ENCODE measurements around the gene ABL1. TPM values are rescaled to one million over a fixed set of nuclear protein-coding genes. Genes with fewer than 3 reads are reported as not detected.
"Not testable (repeated sequence)": the region's sequence is repeated elsewhere in the genome, so short reads cannot be mapped to it uniquely, and the experiment has no call there.

ABL1 gene
- total RNA-seq, 1 experiment from 2014 or later, result 78.6 TPM

DNA sequence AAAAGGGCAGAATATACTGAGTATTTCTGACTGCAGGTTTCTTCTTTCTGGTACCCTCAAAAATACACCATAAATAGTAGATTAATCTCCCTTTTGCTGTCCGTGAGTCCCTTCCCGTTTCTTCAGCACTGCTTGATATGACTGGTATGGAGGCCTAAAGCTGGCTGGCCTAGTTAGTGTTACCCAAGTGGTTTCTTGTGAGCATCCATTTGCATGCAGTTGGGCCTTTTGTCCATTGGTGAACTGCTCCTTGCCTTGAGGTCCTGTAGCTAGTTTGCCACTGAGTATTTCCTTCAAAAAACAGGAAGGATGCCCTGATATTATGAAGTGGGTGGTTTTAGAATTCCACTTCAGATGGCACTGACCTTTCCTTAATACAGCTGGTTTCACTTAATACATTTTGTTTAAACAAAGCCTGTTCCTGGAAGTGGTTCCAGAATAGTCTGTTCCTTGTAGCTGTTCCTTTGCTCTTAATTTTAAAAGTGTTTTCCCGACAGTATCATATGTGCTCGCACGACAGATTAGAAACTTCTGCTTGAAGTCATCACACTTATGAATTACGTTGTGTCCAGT lies 40.0 kb upstream of the ABL1 start:
- no peak overlapping the region for H3K4me3 ChIP-seq (ENCODE audit: low read depth, low read length, poor library complexity, severe bottlenecking)
- DNase-seq (ENCODE audit: low spot score), result no peak
- H3K36me3 ChIP-seq (ENCODE audit: insufficient read depth, low read length, poor library complexity, severe bottlenecking), result no peaks in the 10 kb centered on the region
- H3K27me3 ChIP-seq (replicated peaks; ENCODE audit: insufficient read depth, low read depth, low read length, poor library complexity), result no peaks in the 10 kb centered on the region
- no TSS peak for BruUV-seq (replicated peaks)
- no peak for TF ChIP-seq EZH2 (IDR thresholded peaks at IDR 0.05; ENCODE audit: borderline replicate concordance, low read depth, low read length, poor library complexity, severe bottlenecking)
- TF ChIP-seq, protein P1, sequence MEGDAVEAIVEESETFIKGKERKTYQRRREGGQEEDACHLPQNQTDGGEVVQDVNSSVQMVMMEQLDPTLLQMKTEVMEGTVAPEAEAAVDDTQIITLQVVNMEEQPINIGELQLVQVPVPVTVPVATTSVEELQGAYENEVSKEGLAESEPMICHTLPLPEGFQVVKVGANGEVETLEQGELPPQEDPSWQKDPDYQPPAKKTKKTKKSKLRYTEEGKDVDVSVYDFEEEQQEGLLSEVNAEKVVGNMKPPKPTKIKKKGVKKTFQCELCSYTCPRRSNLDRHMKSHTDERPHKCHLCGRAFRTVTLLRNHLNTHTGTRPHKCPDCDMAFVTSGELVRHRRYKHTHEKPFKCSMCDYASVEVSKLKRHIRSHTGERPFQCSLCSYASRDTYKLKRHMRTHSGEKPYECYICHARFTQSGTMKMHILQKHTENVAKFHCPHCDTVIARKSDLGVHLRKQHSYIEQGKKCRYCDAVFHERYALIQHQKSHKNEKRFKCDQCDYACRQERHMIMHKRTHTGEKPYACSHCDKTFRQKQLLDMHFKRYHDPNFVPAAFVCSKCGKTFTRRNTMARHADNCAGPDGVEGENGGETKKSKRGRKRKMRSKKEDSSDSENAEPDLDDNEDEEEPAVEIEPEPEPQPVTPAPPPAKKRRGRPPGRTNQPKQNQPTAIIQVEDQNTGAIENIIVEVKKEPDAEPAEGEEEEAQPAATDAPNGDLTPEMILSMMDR (conservative IDR thresholded peaks at IDR 0.05; ENCODE audit: low read depth, low read length), result no peak
- H3K4me1 ChIP-seq (ENCODE audit: insufficient read depth, low read length, poor library complexity, severe bottlenecking), result no peaks in the 10 kb centered on the region
- intact Hi-C loops (cut with micrococcal nuclease; ENCODE audit: unreplicated experiment), result no loop called here
- CTCF ChIA-PET, result no interaction called here
- peaks cover 2% of the 10 kb centered on the region for H3K9me3 ChIP-seq (ENCODE audit: low read depth, low read length, poor library complexity, severe bottlenecking)
- POLR2A ChIA-PET (ENCODE audit: low non-redundant PET), result no interaction called here
- H3K27ac ChIP-seq (ENCODE audit: low read depth, low read length, poor library complexity, severe bottlenecking), result no peak overlapping the region

DNA sequence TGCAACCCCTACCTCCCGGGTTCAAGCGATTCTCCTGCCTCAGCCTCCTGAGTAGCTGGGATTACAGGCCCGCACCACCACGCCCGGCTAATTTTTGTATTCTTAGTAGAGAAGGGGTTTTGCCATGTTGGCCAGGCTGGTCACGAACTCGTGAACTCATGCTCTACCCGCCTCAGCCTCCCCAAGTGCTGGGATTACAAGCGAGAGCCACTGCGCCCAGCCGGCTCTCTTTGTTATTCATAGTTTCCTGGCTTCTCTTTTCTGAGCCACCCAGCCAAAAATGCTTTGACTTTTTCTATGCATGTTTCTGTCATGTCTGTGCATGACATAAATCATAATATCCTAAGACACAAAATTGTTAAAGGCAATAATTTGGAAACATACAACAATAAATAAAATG lies 31.9 kb upstream of the ABL1 start:
- peaks cover 18% of the 10 kb centered on the region for H3K4me1 ChIP-seq (ENCODE audit: insufficient read depth, low read length, poor library complexity, severe bottlenecking)
- CTCF ChIA-PET; H3K4me3 ChIP-seq (ENCODE audit: low read depth, low read length, poor library complexity, severe bottlenecking); H3K27ac ChIP-seq (ENCODE audit: low read depth, low read length, poor library complexity, severe bottlenecking); H3K27me3 ChIP-seq (replicated peaks; ENCODE audit: insufficient read depth, low read depth, low read length, poor library complexity); H3K36me3 ChIP-seq (ENCODE audit: insufficient read depth, low read length, poor library complexity, severe bottlenecking); H3K9me3 ChIP-seq (ENCODE audit: low read depth, low read length, poor library complexity, severe bottlenecking); BruUV-seq (replicated peaks); intact Hi-C loops (cut with micrococcal nuclease; ENCODE audit: unreplicated experiment); DNase-seq (ENCODE audit: low spot score); POLR2A ChIA-PET (ENCODE audit: low non-redundant PET): not testable (repeated sequence)

DNA sequence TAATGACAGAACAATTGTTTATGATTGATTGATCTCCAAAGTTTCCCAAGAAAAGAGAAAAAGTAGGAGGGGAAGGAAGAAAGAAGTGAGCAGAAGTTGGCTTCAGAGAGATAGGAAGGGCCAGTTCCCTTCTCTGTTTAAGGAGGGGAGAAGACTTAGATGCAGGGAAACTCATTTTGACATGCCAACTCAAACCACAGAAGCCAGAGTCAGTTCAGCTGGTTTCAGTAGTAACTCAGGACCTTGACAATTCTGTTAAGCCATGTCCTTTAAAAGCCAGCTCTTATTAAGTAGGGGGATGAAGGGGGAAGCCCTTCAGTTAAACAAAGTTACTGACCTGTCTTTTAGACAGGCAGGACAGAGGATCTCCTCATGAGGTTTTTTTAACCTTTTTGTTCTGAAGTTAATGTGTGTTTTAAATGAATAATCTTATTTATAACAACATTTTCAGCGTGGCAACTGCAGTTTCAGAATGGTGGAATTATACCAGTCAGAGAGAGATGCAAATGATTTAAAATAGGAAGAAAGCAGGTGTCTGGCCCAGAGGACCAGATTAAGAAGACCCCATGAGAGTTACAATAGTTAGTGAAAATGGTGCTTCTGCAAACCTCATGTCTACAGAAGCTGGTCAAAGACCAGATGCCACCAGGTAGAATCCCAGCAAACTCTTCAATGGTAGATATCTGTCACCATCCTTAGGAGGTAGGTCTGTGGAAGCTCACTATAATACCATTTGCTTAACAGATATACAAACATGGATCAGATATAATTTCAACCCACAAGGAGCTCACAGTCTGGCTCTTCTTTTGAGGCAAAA lies 29.3 kb upstream of the ABL1 start:
- no TSS peak for BruUV-seq (replicated peaks)
- H3K27ac ChIP-seq (ENCODE audit: low read depth, low read length, poor library complexity, severe bottlenecking), result peak overlapping the region; percentile 11
- CTCF ChIA-PET, result no interaction called here

More for the DNA sequence above, 29.3 kb upstream of the ABL1 start:
- POLR2A ChIA-PET (ENCODE audit: low non-redundant PET), result no interaction called here
- Histone ChIP-seq H3K4me3 (ENCODE audit: low read depth, low read length, poor library complexity, severe bottlenecking) (no peak overlapping the region), H3K4me1 (ENCODE audit: insufficient read depth, low read length, poor library complexity, severe bottlenecking) (peaks cover 18% of the 10 kb centered on the region), H3K36me3 (ENCODE audit: insufficient read depth, low read length, poor library complexity, severe bottlenecking) (no peaks in the 10 kb centered on the region), H3K9me3 (ENCODE audit: low read depth, low read length, poor library complexity, severe bottlenecking) (peaks cover 9% of the 10 kb centered on the region), H3K27me3 (replicated peaks; ENCODE audit: insufficient read depth, low read depth, low read length, poor library complexity) (no peaks in the 10 kb centered on the region)
- no peak for DNase-seq (ENCODE audit: low spot score)
- intact Hi-C loops (cut with micrococcal nuclease; ENCODE audit: unreplicated experiment), result no loop called here
- no peak for TF ChIP-seq EZH2 (IDR thresholded peaks at IDR 0.05; ENCODE audit: borderline replicate concordance, low read depth, low read length, poor library complexity, severe bottlenecking)
- TF ChIP-seq, protein P1 (conservative IDR thresholded peaks at IDR 0.05; ENCODE audit: low read depth, low read length), result no peak

Data from A673 (cell line).